AML-193 (cell line): ENCODE data around the gene TLN1.

Experiments used
- DNase-seq, 2 experiments: peaks; one replicate each; lab custom pipeline; 2025; lab: John Stamatoyannopoulos, UW

The TLN1 gene

DNA sequence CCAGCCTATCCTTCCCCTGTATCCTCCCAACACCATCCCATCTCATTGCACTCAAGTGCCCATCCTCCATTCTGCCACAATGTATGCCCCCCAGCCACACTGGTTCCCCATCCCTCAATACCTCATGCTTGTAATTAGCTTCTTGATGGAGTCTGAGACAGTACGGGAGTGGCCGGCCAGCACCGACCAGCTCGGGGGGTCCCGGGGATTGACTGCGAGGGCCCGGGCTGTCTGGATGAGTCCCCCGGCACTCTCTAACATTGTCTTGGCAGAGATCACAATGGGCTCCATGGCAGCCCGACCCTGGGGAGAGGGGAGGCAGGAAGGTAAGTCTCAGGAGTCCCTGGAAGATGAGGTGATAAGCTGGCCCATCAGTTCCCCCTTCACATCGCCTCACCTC lies 25.0 kb downstream of the TLN1 start:
- no peak for DNase-seq

GRCh38 chr9:35705836-35706430 lies 26.1 kb downstream of the TLN1 start:
- no peak for DNase-seq

DNA sequence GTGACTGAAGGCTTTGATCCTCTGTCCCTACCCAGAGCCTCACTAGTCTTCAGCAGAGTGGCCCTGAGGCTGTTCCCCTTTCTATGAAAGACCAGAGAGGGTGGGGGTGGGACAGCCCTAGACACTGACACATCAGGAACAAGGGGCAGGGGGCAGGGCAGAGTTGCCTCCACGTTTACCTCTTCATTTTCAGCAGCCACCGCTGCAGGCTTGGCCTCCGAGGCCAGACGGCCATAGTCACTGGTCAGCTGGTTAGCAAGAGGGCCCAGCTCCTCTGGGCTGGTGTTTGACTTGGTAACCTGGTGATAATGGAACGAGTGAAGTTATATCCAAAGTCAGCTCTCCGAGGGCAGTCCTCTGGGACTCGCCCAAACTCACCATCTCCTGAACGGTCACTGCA lies 26.6 kb downstream of the TLN1 start:
- DNase-seq: peak in 1 of 2 experiments; percentile 20

DNA sequence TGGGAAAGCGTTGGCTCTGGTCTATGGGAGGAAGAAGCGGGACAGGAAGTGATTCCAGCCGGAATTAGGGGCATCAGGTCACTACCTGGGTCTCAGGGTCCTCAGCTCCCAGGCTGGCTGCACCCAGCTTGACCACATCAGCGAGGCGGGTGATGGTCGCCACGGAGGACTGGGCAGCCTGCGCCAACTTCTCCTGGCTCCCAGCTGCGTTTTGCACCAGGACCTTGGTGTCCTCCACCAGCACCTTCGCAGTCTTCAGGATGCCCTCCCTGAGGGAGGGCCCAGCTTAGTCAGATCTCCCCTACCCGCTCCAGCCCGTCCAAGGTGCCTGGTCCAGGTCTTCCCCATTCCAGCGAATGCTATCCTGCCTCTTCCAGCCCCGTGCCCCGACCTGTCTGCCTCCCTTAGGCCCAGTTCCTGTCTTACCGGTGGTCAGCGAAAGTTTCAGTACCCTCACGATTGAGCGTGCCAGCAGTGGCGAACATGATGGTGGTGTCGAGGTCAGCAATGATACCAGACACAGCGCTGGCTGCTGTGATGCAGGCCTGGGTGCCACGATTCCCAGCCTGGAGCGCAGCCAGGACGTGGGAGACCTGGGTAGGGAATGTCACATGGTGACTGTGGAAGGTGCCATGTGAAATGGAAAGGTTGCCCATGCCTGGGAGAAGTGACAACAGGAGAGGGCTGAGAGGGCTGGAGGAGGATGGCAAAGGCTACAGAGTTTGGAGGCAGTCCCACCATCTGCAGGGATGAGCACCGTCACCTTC lies 27.9 kb downstream of the TLN1 start:
- no peak for DNase-seq

- DNase-seq: no peak
These were observed 29.3 kb downstream of the TLN1 start for GRCh38 chr9:35702696-35703095.

GRCh38 chr9:35700942-35701341 lies 31.1 kb downstream of the TLN1 start:
- no peak for DNase-seq

- no peak for DNase-seq
These were observed 32.0 kb downstream of the TLN1 start for GRCh38 chr9:35700031-35700430.

DNA sequence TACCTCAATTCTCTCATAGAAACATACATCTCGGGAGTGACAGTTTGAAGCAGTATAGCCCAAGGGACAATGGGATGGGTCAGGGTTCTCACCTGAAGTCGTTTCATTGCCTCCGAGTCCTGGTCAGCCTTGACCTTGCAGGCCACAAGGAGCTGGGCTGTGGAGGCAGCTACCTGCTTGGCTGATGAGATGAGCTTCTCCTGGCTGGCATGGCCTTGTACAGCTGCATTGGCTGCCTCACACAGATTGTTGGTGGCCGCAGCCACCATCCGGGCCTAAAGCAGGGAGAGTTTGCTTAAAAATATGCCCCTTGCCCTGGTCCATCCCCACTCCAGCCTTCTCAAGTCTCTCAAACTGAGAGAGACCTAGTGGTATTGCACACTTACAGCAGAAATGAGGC lies 33.8 kb downstream of the TLN1 start:
- DNase-seq: no peak

DNA sequence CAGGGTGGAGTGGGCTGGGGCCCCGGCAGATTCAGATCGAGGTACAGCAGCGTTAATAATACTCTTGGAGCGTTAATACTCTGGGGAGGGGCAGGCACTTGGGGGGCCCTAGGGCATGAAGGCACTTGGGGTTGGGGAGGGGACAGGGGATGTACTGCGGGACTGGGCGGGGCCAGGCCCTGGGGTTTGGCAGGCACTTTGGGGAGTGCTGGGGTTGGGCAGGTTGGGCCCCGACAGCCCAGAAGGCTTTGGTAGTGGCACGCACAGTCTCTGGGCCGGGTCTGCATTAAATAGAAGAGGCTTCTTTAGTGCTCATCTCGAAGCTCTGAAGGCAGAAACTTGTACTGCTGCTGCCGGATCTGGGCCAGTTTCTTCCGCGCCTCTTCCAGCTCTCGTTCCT lies 34.5 kb downstream of the TLN1 start:
- no peak for DNase-seq

- peak; percentile 23 for DNase-seq
These were observed 35.3 kb downstream of the TLN1 start for GRCh38 chr9:35696520-35697215.

DNA sequence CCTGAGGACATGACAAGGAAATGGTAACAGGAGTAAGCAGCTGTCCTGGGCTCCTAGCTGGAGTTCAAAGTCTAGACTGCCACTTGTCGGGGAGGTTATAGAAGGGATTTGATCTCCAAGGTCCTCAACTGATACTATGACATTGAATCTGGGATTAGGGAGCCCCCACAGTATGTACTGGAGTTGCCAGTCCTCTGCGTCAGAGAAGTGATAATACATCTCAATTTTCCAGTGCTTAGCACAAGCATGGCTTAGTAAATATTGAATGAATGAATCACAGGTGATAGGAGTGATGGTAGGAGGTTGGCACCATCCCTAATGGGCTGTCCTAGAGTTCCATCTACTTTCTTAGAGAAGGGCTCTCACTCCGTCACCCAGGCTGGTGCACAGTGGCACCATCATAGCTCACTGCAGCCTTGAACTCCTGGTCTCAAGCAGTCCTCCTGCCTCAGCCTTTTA lies 36.0 kb downstream of the TLN1 start:
- DNase-seq: no peak

GRCh38 chr9:35691757-35692301 lies 40.2 kb downstream of the TLN1 start:
- DNase-seq: no peak

- DNase-seq: no peak
These were observed 40.7 kb downstream of the TLN1 start for GRCh38 chr9:35691334-35691650.

DNA sequence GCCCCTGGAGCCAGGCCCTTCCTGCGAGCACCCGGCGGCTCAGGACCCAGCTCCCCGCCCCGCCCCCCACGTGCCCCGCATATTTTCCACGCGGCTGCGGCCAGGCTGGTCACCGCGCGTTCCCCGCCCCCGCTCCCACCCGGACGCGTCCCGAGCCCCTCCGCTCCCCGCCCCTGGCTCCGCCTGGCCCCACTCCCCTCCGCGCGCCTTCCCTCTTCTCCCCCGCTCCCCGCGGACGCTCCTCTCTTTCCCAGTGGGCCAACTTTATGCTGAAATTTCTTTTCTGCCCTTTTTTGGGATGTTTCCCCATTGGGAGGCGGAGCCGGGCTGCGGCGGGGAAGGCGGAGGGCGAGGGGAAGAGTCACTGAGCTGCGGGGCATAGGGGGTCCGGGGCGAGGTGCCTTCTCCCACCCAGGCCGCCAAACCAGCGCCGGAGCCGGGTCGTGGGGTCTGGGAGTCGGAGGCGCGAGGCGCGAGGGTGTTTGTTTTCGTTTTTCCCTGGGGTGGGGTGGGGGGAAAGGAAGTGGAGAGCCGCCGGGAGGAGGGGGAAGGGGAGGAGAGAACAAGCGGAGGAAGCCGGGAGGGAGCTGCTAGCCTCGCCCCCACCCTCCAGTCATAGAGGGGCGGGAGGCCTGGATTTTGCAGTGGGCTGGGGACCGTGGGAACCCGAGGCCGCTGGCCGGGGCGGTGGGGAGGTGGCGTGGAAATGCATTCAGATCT lies 41.2 kb downstream of the TLN1 start:
- DNase-seq: peak; percentile 25 to 31

DNA sequence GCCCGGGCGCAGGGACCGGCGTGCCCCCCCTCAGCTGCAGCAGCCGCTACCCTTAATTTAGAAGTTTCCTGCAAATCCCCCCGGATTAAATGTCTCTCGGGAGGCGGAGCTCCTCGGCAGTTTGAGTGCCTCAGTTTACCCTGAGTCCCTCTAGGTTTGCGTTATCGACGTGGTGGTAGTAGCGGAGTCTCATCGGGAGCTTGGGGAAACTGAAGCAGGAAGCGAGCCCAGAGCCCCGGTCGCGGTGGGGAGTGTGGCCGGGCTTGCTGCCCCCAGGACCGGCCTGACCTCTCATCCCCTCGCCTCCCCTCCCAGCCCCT lies 41.7 kb downstream of the TLN1 start:
- DNase-seq: no peak

DNA sequence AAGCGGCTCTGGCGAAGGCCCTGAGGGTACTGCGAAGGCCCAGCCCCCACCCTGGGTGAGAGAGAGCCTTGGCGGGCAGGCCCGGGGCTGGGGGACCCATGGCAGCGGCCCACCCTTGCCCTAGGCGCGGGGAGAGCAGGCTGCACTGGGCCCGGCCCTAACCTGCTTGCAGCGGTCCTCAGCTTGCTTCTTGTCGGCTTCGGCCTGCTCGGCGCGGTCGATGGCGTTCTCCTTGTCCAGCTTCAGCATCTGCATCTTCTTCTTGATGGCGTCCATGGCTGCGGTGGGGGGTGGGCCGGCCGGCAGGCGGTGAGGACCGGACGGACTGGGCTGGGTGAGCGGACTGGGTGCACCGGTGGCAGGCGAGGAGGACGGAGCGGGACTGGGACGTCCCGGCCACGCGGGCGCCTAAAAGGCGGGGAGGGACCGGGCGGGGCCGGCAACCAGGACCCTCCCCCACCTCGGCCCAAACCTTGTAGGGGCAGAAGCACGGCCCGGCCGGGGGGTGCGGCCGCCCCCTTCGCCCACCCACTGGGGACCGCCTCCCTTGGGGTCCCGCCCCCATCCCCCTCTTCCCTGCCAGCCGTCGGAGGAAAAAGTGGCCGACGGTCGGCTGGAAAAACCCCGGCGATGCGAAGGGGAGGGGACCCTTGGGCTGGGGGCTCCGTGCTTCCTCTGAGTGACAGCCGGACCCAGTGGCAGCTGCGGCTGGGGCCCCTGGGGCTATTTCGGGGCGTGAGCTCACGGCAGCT lies 42.3 kb downstream of the TLN1 start, which contains the start of gene TPM2:
Gene TPM2, minus strand, starts transcription at position 384 of the 752 bp plus-strand sequence. Its CDS starts 108 bp downstream, at position 276.
- no peak for DNase-seq

DNA sequence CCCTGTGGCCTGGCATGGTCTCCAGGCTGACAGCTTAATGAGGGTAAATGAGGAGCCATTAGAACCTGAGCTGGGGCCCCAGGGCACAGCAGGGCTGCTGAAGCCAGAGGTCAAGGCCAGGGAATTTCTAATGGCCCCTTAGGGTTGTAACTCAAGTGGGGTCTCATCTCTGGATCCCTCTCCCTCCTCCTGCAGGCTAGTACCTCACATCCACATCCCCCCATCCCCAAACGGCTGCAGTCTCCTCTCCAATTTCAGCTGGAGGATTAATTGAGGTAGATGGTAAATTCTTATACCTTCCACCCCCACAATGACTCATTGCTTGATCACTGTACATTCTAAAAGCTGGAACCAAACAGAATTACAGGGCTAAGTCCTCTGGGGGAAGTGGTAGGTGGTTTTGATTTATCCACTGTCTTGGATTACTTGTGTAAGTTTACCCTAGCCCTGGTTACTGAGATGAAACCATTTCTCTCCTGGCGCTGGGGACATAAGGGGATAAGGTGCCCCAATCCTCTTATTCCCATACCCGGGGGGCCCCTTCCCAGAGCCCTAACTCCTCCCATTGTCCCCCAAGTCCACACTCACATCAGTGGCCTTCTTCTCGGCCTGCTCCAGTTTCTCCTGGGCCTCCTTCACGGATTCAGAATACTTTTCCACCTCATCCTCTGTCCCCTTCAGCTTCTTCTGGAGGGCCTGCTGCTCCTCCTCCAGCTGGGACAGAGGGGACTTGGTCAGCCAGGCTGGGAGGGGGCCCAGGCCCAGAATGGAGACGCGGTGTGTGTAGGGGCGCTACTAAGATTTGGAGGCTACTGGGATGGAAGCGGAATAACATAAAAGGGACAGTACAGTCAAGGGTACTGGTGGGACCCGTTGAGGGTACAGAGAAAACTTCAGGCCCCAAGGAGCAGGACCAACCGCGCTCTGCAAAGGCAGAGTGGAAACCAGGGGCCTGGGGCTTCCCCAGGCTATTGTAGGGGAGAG lies 43.1 kb downstream of the TLN1 start:
- DNase-seq: no peak

- no peak for DNase-seq
These were observed 43.9 kb downstream of the TLN1 start for GRCh38 chr9:35687972-35688557.

DNA sequence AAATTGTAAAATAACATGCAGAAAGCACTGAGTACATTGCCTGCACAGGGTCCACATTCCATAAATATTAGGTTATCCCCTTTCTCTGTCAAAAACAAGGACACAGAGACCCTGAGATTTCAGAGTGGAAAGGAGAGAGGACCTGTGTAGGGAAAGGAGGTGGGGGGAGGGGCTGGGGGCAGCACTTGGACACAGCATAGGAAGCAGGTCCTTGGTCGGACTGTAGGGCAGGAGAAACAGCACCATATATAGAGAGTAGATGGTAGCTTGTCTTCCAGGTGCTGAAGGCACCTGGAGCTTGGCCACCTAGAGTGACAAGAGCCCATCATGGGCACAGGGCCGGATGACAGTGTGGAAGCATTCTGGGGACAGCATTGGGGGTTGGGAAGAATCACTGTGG lies 44.7 kb downstream of the TLN1 start:
- no peak for DNase-seq
